Left ventricle myocardium inferior (tissue), 1 donor: ENCODE data around the gene RBCK1. TPM values are rescaled to one million over a fixed set of nuclear protein-coding genes. Genes with fewer than 3 reads are reported as not detected.
"Not testable (repeated sequence)": the region's sequence is repeated elsewhere in the genome, so short reads cannot be mapped to it uniquely, and the experiment has no call there.

ENCODE experiments used
- DNase-seq: peaks from one replicate; pipeline ENCODE4 v3.0.0-alpha.2; 2020
- H3K27ac ChIP-seq: fragments of 200-600 bp; replicated peaks from 2 replicates; pipeline ENCODE4 v1.8.0; 2021
- H3K27me3 ChIP-seq: fragments of 200-600 bp; 2 replicates; pipeline ENCODE4 v1.8.0; 2021; ENCODE audit warnings: low read depth
- H3K36me3 ChIP-seq: fragments of 200-600 bp; 2 replicates; pipeline ENCODE4 v1.8.0; 2021
- H3K4me1 ChIP-seq: fragments of 200-600 bp; 2 replicates; pipeline ENCODE4 v1.8.0; 2021
- H3K4me3 ChIP-seq: fragments of 200-600 bp; 2 replicates; pipeline ENCODE4 v1.8.0; 2021; ENCODE audit warnings: mild to moderate bottlenecking, moderate library complexity
- H3K9me3 ChIP-seq: fragments of 200-600 bp; replicated peaks from 2 replicates; pipeline ENCODE4 v1.8.0; 2021
- CTCF ChIP-seq: fragments of 200-600 bp; IDR thresholded peaks from 2 replicates; pipeline ENCODE4 v1.8.0; 2021; ENCODE audit warnings: antibody characterized with exemption, mild to moderate bottlenecking, borderline replicate concordance
- intact Hi-C: fragments of 100-400 bp; cut with micrococcal nuclease; formaldehyde crosslinking; loops from one replicate; pipeline ENCODE4 v1.11.0; 2022
- total RNA-seq: library from RNA; stranded (reverse); fragmentation: NEBNext Ultra II Directional; extraction: Animal tissue kit (Norgen Biotek cat#: 25700); gene quantifications from one replicate; pipeline ENCODE4 v1.2.1, GENCODE V29; 2021
- donor health status: DM: no; HTN: yes; CAD: no; lungs with severe emphysema.

The RBCK1 gene
- total RNA-seq, 1 donor from 2014 or later = 49.7 TPM

- H3K4me3 ChIP-seq = no peak overlapping the region
- TF ChIP-seq CTCF = no peak
- DNase-seq = no peak
- no peaks in the 10 kb centered on the region for H3K9me3 ChIP-seq
- no peaks in the 10 kb centered on the region for H3K27me3 ChIP-seq
- intact Hi-C loops = no loop called here
- H3K27ac ChIP-seq = peak overlapping the region; percentile 22
- H3K36me3 ChIP-seq = peaks cover 74% of the 10 kb centered on the region
- peaks cover 30% of the 10 kb centered on the region for H3K4me1 ChIP-seq
Observed at GRCh38 chr20:444117-444516, 36.0 kb downstream of the RBCK1 start.

- intact Hi-C loops = no loop called here
- H3K4me1 ChIP-seq = peaks cover 27% of the 10 kb centered on the region
- peak overlapping the region; percentile 22 for H3K27ac ChIP-seq
- no peaks in the 10 kb centered on the region for H3K9me3 ChIP-seq
- TF ChIP-seq CTCF = no peak
- DNase-seq = no peak
- H3K27me3 ChIP-seq = no peaks in the 10 kb centered on the region
- H3K4me3 ChIP-seq = no peak overlapping the region
- H3K36me3 ChIP-seq = peaks cover 66% of the 10 kb centered on the region
Observed at GRCh38 chr20:444862-445426, 36.8 kb downstream of the RBCK1 start.

GRCh38 chr20:445514-446336 is 37.6 kb downstream of the RBCK1 start:
- Histone ChIP-seq H3K4me3 (no peak overlapping the region), H3K27ac (peak overlapping the region; percentile 22), H3K36me3 (peaks cover 60% of the 10 kb centered on the region), H3K27me3 (no peaks in the 10 kb centered on the region), H3K9me3 (no peaks in the 10 kb centered on the region), H3K4me1 (peaks cover 27% of the 10 kb centered on the region)
- intact Hi-C loops = no loop called here
- DNase-seq = no peak
- no peak for TF ChIP-seq CTCF

GRCh38 chr20:452021-452420 is 43.9 kb downstream of the RBCK1 start:
- intact Hi-C loops, DNase-seq, H3K27ac ChIP-seq, H3K27me3 ChIP-seq, H3K9me3 ChIP-seq, H3K4me3 ChIP-seq, H3K4me1 ChIP-seq: not testable (repeated sequence)
- H3K36me3 ChIP-seq = peaks cover 13% of the 10 kb centered on the region

GRCh38 chr20:454951-455350 is 46.9 kb downstream of the RBCK1 start:
- Histone ChIP-seq H3K36me3 (peaks cover 3% of the 10 kb centered on the region), H3K27ac (no peak overlapping the region), H3K4me3 (no peak overlapping the region), H3K4me1 (peaks cover 38% of the 10 kb centered on the region), H3K27me3 (no peaks in the 10 kb centered on the region), H3K9me3 (no peaks in the 10 kb centered on the region)
- no peak for TF ChIP-seq CTCF
- intact Hi-C loops = no loop called here
- DNase-seq = no peak

GRCh38 chr20:458776-459175 is 50.7 kb downstream of the RBCK1 start:
- peak overlapping the region; percentile 79 for H3K4me3 ChIP-seq
- H3K36me3 ChIP-seq = no peaks in the 10 kb centered on the region
- peaks cover 66% of the 10 kb centered on the region for H3K4me1 ChIP-seq
- peak overlapping the region; percentile 95 for H3K27ac ChIP-seq
- intact Hi-C loops = no loop called here
- H3K9me3 ChIP-seq = no peaks in the 10 kb centered on the region
- DNase-seq = no peak
- H3K27me3 ChIP-seq = no peaks in the 10 kb centered on the region
- TF ChIP-seq CTCF = no peak
